K562 (cell line): ENCODE measurements around the gene DMAC2. TPM values are rescaled to one million over a fixed set of nuclear protein-coding genes. Genes with fewer than 3 reads are reported as not detected.
A peak's percentile ranks its signal among the peaks of the same experiment; 100 is the strongest.

Source experiments
- ATAC-seq: fragments of 200-7000 bp; cut with Tn5 transposase; 3 replicates; pipeline ENCODE4 v1.9.1; 2020; ENCODE audit warnings: moderate library complexity
- BruUV-seq: library from RNA; stranded (reverse); fragments of 400-500 nt; replicated peaks from 2 replicates; lab custom pipeline; 2021; lab: Mats Ljungman, UMichigan
- CTCF ChIA-PET: fragments of 300-600 bp; formaldehyde crosslinking; extraction: SDS; loops from one replicate; lab custom pipeline; 2021; ENCODE audit warnings: low intra/inter-chr PET ratio; lab: Yijun Ruan, JAX
- POLR2A ChIA-PET: fragments of 300-600, 350-650 bp; sonication (Branson Sonifier 250); formaldehyde crosslinking; extraction: SDS; loops from one replicate; lab custom pipeline; 2021; ENCODE audit warnings: antibody characterized with exemption, inconsistent platforms; lab: Yijun Ruan, JAX
- DNase-seq, 4 experiments: peaks; one replicate each; pipeline versions ENCODE4 v3.0.0 to v3.0.0-alpha.2; 2011 to 2018; ENCODE audit warnings: low spot score in 3 of 4, mixed read lengths in 3 of 4; ENCODE audit errors: extremely low read depth in 1 of 4
- FAIRE-seq: peaks from 2 replicates; lab custom pipeline; 2011; peaks lifted over from hg19 to GRCh38; lab: Jason Lieb, UNC
- H2AFZ ChIP-seq: 2 replicates; pipeline ENCODE4 v1.6.0; 2011; ENCODE audit warnings: low read depth, low read length, control low read depth, inconsistent platforms
- H3K27ac ChIP-seq: fragments of 200-600 bp; 3 replicates; pipeline ENCODE4 v1.8.0; 2011; ENCODE audit warnings: low read depth, mild to moderate bottlenecking, control low read depth, inconsistent platforms, low read length, moderate library complexity, mixed read lengths; ENCODE audit errors: extremely low read depth
- H3K27me3 ChIP-seq, 2 experiments: fragments of 300-600 bp in 1 of 2; 2 replicates in 1 of 2; 3 replicates in 1 of 2; pipeline versions ENCODE4 v1.6.0 to v1.8.0; 2011; ENCODE audit warnings: inconsistent platforms in 2 of 2, low read length in 2 of 2, mild to moderate bottlenecking in 1 of 2, mixed read lengths in 1 of 2, moderate library complexity in 1 of 2; ENCODE audit not compliant: control insufficient read depth in 2 of 2, insufficient read depth in 2 of 2
- H3K36me3 ChIP-seq: fragments of 300-600 bp; 3 replicates; pipeline ENCODE4 v1.8.0; 2011; ENCODE audit warnings: mild to moderate bottlenecking, low read length, inconsistent platforms; ENCODE audit not compliant: control insufficient read depth, insufficient read depth
- H3K4me1 ChIP-seq, 2 experiments: fragments of 200-600 bp in 1 of 2; replicated peaks in 1 of 2; 2 replicates in 1 of 2; 3 replicates in 1 of 2; pipeline versions ENCODE4 v1.5.1 to v1.8.0; 2011; ENCODE audit warnings: inconsistent platforms in 2 of 2, low read length in 2 of 2, mild to moderate bottlenecking in 1 of 2, mixed read lengths in 1 of 2, moderate library complexity in 1 of 2; ENCODE audit not compliant: control insufficient read depth in 2 of 2, insufficient read depth in 2 of 2
- H3K4me2 ChIP-seq: 2 replicates; pipeline ENCODE4 v1.6.1; 2011; ENCODE audit warnings: low read length, control low read depth, inconsistent platforms, mixed read lengths; ENCODE audit not compliant: insufficient read depth
- H3K4me3 ChIP-seq: fragments of 200-600 bp; sonication (generic), shearing (Covaris generic); 2 replicates; pipeline ENCODE4 v1.5.1; 2016; ENCODE audit warnings: control low read depth, inconsistent platforms
- H3K79me2 ChIP-seq: fragments of 200-600 bp; 3 replicates; pipeline ENCODE4 v1.8.0; 2011; ENCODE audit warnings: low read length, inconsistent platforms; ENCODE audit not compliant: control insufficient read depth, insufficient read depth
- H3K9ac ChIP-seq, 2 experiments: 2 replicates each; pipeline versions ENCODE4 v1.6.0 to v1.6.1; 2011; ENCODE audit warnings: low read depth in 2 of 2, low read length in 2 of 2, control low read depth in 1 of 2, inconsistent platforms in 1 of 2, mild to moderate bottlenecking in 1 of 2, mixed read lengths in 1 of 2; ENCODE audit not compliant: insufficient read depth in 1 of 2
- H3K9me1 ChIP-seq: one replicate; pipeline ENCODE4 v1.6.0; 2011; ENCODE audit warnings: inconsistent platforms, mild to moderate bottlenecking, low read length, moderate library complexity; ENCODE audit not compliant: control insufficient read depth, insufficient read depth
- H3K9me3 ChIP-seq: replicated peaks from 2 replicates; pipeline ENCODE4 v1.5.1; 2011; ENCODE audit warnings: low read depth, low read length, inconsistent platforms; ENCODE audit not compliant: control insufficient read depth, insufficient read depth
- H4K20me1 ChIP-seq: replicated peaks from 2 replicates; pipeline ENCODE4 v1.6.1; 2011; ENCODE audit warnings: low read length, inconsistent platforms, mixed read lengths; ENCODE audit not compliant: control insufficient read depth, insufficient read depth
- MCM3 ChIP-seq: fragments of 450-650 bp; IDR thresholded peaks from 2 replicates; pipeline ENCODE4 v1.6.1; 2016
- RUNX1 ChIP-seq: sonication (generic); IDR thresholded peaks from 2 replicates; pipeline ENCODE4 v1.6.1; 2016; ENCODE audit warnings: antibody characterized with exemption, low read depth
- ZBTB33 ChIP-seq: sonication (generic); formaldehyde crosslinking; IDR thresholded peaks from 2 replicates; pipeline ENCODE4 v1.8.1; 2023; ENCODE audit warnings: mild to moderate bottlenecking, missing genetic modification reagents
- ZNF764 ChIP-seq: fragments of 250-450 bp; sonication (Bioruptor Pico); IDR thresholded peaks from 2 replicates; pipeline ENCODE4 v1.4.0; 2020; ENCODE audit warnings: low read depth, mild to moderate bottlenecking, moderate library complexity
- WGBS: fragments of 100-300 bp; shearing (Covaris generic); methylation state at CpG from one replicate; pipeline ENCODE4 v1.1.6; 2016; ENCODE audit warnings: low coverage, mixed read lengths; ENCODE audit not compliant: insufficient coverage; ENCODE audit errors: missing lambda C conversion rate; 5-methylcytosine and 5-hydroxymethylcytosine counted together
- in situ Hi-C: fragments of 300-500 bp; cut with MboI; formaldehyde crosslinking; loops from 4 replicates; pipeline ENCODE4 v1.15.0; 2018; ENCODE audit warnings: inconsistent platforms, mixed read lengths
- intact Hi-C: fragments of 100-400 bp; cut with micrococcal nuclease; formaldehyde crosslinking; loops from 2 replicates; pipeline ENCODE4 v1.14.2; 2022
- polyA plus RNA-seq, 8 experiments: library from polyadenylated mRNA; depleted of rRNA in 4 of 8; stranded (reverse) in 5 of 8; unstranded in 3 of 8; fragments of >200 nt; fragmentation: Nextera tagmentation in 2 of 8; fragmentation: Illumina TruSeq in 1 of 8; extraction: Ambion mirVana in 2 of 8; extraction: Trizol in 1 of 8; gene quantifications; 2 replicates each; pipeline versions ENCODE4 v1.2.1 to v1.2.3, GENCODE V29; 2011 to 2014; ENCODE audit warnings: inconsistent platforms in 1 of 8, missing spikeins in 1 of 8
- total RNA-seq, 7 experiments: library from RNA; depleted of rRNA in 6 of 7; stranded (reverse); fragments of >200 nt in 6 of 7; fragmentation: Illumina TruSeq in 2 of 7; extraction: Trizol in 2 of 7; gene quantifications; 2 replicates each; pipeline versions ENCODE4 v1.2.1 to v1.2.3, GENCODE V29; 2011 to 2021; ENCODE audit warnings: low replicate concordance in 1 of 7

The DMAC2 gene
- total and polyA plus RNA-seq, 9 of the 15 experiments (the other 6 are each of a cell fraction or from before 2014, with no cell fraction given), result 12.9 to 61.2 (median 43.1) TPM

- no peaks in the 10 kb centered on the region; the same call in 1 of the 2 replicates for H4K20me1 ChIP-seq
- no peak overlapping the region for H3K27ac ChIP-seq
- no peak overlapping the region for H3K4me2 ChIP-seq
- FAIRE-seq, result no peak
- intact Hi-C loops (loop anchor here (5.0 to 10.0 kb wide), 2 partner anchors 37 to 70 kb away; partner anchors contain the start of genes B9D2, BCKDHA and EXOSC5), in situ Hi-C loops (no loop called here)
- H3K27me3 ChIP-seq, result no peaks in the 10 kb centered on the region
- BruUV-seq, result no TSS peak
- 75% methylated on average over 4 of the region's 5 CpGs for WGBS
- peaks cover 44% of the 10 kb centered on the region for H3K36me3 ChIP-seq
- no peak overlapping the region for H3K4me3 ChIP-seq
- H2AFZ ChIP-seq, result no peak overlapping the region
- CTCF ChIA-PET, result no interaction called here
- TF ChIP-seq ZNF764 (no peak), MCM3 (no peak), RUNX1 (no peak), ZBTB33 (peak; percentile 57; the same call in 1 of the 2 replicates)
- TF ChIP-seq, all 486 proteins: peak for 1
- Histone ChIP-seq H3K9ac (no peak overlapping the region), H3K4me1 (peaks cover 3 to 23% of the 10 kb centered on the region in 2 experiments; a peak in 3 of 5 replicates), H3K9me3 (no peaks in the 10 kb centered on the region), H3K79me2 (peaks cover 10% of the 10 kb centered on the region), H3K9me1 (no peaks in the 10 kb centered on the region)
- DNase-seq, result no peak
- no peak for ATAC-seq
- POLR2A ChIA-PET, result interaction anchor here (1.0 kb wide), 1 partner anchor 8 kb away, joined by 3 read pairs; the partner anchor contains the start of gene B3GNT8
Measured at GRCh38 chr19:41434450-41434849, 5.3 kb downstream of the DMAC2 start.
